Neural cell (in vitro differentiated cells): ENCODE data around the gene SECTM1.

Experiments used
- EP300 ChIP-seq: fragments of 450-650 bp; conservative IDR thresholded peaks from 2 replicates; pipeline ENCODE4 v1.6.1; 2014; ENCODE audit warnings: antibody characterized with exemption, mild to moderate bottlenecking, moderate library complexity; ENCODE audit not compliant: poor library complexity, severe bottlenecking
- EZH2 ChIP-seq: fragments of 200-600, 300-800 bp; shearing (Covaris generic), sonication (generic); IDR thresholded peaks from 2 replicates; pipeline ENCODE4 v1.6.1; 2014; ENCODE audit warnings: antibody characterized with exemption, low read length, borderline replicate concordance, mild to moderate bottlenecking; ENCODE audit not compliant: insufficient read depth, poor library complexity, severe bottlenecking
- POLR2AphosphoS5 ChIP-seq: IDR thresholded peaks from 2 replicates; pipeline ENCODE4 v1.6.1; 2012
- RAD21 ChIP-seq: fragments of 450-650 bp; conservative IDR thresholded peaks from 2 replicates; pipeline ENCODE4 v1.6.1; 2014; ENCODE audit warnings: antibody characterized with exemption, mild to moderate bottlenecking, moderate library complexity
- TF ChIP-seq, protein P1 (sequence below): fragments of 450-650 bp; IDR thresholded peaks from 2 replicates; pipeline ENCODE4 v1.5.1; 2014; ENCODE audit warnings: antibody characterized with exemption, mild to moderate bottlenecking, moderate library complexity; ENCODE audit not compliant: poor library complexity, severe bottlenecking
- TF ChIP-seq, protein P2 (sequence below): IDR thresholded peaks from 2 replicates; pipeline ENCODE4 v1.6.1; 2012; ENCODE audit warnings: borderline replicate concordance

- no peak for TF ChIP-seq EP300
- TF ChIP-seq, protein P1, sequence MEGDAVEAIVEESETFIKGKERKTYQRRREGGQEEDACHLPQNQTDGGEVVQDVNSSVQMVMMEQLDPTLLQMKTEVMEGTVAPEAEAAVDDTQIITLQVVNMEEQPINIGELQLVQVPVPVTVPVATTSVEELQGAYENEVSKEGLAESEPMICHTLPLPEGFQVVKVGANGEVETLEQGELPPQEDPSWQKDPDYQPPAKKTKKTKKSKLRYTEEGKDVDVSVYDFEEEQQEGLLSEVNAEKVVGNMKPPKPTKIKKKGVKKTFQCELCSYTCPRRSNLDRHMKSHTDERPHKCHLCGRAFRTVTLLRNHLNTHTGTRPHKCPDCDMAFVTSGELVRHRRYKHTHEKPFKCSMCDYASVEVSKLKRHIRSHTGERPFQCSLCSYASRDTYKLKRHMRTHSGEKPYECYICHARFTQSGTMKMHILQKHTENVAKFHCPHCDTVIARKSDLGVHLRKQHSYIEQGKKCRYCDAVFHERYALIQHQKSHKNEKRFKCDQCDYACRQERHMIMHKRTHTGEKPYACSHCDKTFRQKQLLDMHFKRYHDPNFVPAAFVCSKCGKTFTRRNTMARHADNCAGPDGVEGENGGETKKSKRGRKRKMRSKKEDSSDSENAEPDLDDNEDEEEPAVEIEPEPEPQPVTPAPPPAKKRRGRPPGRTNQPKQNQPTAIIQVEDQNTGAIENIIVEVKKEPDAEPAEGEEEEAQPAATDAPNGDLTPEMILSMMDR = no peak
- TF ChIP-seq RAD21 = no peak
- TF ChIP-seq, protein P2, sequence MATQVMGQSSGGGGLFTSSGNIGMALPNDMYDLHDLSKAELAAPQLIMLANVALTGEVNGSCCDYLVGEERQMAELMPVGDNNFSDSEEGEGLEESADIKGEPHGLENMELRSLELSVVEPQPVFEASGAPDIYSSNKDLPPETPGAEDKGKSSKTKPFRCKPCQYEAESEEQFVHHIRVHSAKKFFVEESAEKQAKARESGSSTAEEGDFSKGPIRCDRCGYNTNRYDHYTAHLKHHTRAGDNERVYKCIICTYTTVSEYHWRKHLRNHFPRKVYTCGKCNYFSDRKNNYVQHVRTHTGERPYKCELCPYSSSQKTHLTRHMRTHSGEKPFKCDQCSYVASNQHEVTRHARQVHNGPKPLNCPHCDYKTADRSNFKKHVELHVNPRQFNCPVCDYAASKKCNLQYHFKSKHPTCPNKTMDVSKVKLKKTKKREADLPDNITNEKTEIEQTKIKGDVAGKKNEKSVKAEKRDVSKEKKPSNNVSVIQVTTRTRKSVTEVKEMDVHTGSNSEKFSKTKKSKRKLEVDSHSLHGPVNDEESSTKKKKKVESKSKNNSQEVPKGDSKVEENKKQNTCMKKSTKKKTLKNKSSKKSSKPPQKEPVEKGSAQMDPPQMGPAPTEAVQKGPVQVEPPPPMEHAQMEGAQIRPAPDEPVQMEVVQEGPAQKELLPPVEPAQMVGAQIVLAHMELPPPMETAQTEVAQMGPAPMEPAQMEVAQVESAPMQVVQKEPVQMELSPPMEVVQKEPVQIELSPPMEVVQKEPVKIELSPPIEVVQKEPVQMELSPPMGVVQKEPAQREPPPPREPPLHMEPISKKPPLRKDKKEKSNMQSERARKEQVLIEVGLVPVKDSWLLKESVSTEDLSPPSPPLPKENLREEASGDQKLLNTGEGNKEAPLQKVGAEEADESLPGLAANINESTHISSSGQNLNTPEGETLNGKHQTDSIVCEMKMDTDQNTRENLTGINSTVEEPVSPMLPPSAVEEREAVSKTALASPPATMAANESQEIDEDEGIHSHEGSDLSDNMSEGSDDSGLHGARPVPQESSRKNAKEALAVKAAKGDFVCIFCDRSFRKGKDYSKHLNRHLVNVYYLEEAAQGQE = no peak
- TF ChIP-seq EZH2 = no peak
- no peak for TF ChIP-seq POLR2AphosphoS5
These were observed 3.8 kb downstream of the SECTM1 start for GRCh38 chr17:82329683-82330321.
